HG03439 (cell line): ENCODE results near the gene OCA2.

Source experiments
- ATAC-seq: cut with Tn5 transposase; IDR thresholded peaks from one replicate; pipeline ENCODE4 v1.9.1; 2021; ENCODE audit warnings: mild to moderate bottlenecking, moderate library complexity; ENCODE audit not compliant: unreplicated experiment

OCA2 gene

DNA sequence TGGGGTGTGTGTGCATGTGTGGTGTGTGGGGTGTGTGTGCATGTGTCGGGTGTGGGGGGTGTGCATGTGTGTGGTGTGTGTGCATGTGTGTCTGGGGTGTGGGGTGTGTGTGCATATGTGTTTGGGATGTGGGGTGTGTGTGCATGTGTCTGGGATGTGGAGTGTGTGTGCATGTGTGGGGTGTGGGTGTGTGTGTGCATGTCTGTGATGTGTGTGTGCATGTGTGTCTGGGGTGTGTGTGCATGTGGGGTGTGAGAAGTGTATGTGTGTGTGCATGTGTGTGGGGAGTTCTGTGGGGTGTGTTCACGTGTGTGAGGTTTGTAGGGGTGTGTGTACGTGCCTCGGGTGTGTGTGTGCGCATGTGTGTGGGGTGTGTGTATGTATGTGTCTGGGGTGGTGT, 6.7 kb upstream of the OCA2 start:
- no peak for ATAC-seq

- ATAC-seq: no peak
Observed at GRCh38 chr15:28105224-28105791, 6.2 kb upstream of the OCA2 start.

DNA sequence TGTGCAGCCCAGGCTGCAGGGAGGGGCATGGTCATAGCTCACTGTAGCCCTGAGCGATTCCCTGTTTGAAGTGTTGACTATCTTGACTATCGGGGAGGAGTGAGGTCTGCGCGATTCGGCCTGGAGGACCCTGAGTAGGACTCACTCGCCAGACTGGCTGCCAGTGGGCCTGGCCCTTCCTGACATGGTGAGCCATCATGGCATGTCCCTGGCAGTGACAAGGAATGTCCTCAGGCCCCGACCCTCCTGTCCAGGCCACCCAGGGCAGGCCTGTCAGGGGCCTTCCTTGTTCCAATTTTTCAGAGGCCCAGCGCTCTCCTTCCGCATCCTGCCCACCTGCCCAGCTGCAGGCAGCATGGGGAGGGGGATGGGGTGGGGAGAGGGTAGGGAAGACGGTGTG, 5.2 kb upstream of the OCA2 start:
- no peak for ATAC-seq

DNA sequence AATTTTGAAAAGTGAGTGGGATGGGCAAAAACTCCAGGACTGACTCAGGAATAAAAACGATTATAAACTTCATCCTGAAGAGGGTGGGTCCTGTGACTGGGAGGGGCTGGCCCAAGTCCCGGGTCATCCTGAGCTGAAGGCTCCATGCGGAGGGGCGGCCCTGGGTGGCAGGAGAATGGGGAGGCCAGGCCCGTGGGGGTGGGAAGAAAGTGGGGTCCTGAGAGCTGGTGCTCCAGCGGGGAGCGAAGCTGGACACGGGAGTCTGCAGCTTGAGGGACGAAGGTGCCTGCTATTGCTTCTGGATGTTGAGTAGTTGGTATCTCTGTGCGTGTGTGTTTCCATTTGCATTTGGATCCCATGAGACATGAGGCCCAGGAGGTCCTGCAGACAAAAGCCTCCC, 4.7 kb upstream of the OCA2 start:
- ATAC-seq: no peak

- no peak for ATAC-seq
Observed at GRCh38 chr15:28101983-28102441, 2.9 kb upstream of the OCA2 start.

DNA sequence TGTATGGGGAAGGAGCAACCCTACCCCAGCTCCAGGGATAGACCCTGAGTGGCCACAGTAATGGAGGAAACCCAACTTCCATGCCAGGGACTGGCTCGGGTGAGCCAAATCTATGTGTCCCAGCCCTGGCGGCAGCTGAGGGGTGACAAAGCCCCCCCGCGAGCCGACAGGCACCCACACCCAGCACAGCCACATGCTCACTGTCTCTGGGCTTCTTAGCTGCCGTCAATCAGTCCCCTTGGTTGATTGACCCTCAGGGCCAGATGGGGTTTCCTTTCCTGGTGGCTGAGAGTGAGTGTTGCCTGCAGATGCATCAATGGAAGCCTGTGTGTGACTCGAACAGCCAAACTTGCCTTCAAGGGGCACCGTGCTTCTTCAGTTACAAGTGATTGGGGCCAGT, 2.1 kb upstream of the OCA2 start:
- ATAC-seq: no peak

DNA sequence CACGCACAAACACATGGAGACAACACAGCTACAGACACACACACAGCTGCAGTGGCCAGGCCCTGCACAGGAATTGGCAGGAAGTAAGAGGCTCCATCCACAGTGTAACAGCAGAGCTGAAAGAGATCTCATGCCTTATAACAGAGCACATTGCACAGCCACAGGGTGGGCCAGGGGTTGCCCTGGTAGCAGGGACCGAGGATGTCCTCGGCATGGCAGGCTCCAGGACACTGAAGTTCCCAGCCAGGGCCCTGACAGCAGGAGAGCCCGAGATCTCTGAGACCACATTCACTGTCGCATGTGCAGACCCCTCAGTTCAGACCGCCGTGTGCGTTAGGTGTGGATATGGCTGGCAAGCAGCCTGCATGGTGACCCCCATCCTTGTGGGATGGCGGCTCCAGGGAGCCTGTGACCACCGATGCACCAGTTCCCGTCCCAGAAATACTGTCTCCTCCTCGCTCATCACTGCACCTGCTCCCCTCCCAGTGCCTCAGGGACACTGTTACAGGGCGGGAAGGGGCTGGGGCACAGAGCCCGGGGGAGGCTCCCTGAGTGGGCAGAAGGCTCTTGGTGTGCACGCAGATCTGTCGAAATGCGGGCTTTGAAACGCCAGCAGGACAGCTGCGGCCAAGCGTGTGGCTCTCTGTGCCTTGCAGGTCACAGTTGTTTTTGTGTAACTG, 1.5 kb upstream of the OCA2 start:
- ATAC-seq: no peak

- ATAC-seq: no peak
Observed at GRCh38 chr15:28099555-28100140, 533 bp upstream of the OCA2 start.

DNA sequence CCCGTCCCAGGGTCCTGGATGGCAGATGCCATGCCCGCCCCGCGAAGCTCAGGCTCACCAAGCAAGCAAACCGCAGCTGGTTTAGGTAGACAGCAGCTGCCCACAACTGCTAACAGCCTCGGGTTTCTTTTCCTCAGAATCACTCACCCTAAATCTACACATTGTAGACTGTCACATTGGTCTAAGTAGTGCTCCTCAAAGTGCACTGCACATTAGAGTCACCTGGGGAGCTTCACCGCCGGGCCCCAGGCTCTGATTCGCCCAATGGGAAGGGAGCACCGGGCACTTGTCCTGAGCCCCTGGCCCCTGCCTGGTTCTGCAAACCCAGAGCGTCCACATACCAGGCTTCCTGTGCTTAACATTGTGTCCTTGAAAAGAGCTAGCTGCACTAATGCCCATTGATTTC, 752 bp downstream of the OCA2 start:
- no peak for ATAC-seq

DNA sequence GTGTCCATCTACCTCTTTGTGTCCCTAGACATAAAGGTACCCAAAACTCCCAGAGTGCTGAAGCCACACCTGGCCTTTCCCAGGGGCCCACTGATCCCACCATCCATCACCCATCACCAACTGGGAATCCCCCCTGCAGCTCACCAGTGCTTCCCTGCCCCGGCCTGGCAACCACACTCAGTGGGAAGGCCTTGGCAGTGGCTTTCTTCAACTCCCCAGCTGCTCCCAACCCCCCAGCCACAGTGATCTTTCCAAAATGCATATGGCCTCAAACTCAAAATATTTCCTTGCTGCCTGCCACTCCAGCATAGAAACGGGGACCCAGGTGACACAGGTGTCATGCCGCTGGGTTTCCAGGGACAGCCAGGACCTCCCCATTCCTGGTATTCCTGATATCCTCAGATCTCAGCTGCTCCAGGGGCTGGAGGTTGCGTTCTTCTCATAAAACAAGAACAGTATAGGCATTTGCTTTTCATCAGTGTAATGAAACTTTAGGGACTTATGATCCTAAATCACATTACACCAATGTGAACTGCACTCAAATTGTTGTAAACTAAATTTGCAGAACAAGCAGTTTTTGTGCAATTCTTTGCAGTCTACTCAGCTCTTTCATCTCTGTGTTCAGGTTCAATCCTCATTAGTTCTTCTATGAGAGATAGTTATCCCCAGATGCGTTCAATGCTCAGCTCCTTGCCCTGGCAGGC, 1.3 kb downstream of the OCA2 start:
- no peak for ATAC-seq

GRCh38 chr15:28096670-28097431, 2.3 kb downstream of the OCA2 start:
- ATAC-seq: no peak

- no peak for ATAC-seq
Observed at GRCh38 chr15:28096411-28096669, 2.8 kb downstream of the OCA2 start.

DNA sequence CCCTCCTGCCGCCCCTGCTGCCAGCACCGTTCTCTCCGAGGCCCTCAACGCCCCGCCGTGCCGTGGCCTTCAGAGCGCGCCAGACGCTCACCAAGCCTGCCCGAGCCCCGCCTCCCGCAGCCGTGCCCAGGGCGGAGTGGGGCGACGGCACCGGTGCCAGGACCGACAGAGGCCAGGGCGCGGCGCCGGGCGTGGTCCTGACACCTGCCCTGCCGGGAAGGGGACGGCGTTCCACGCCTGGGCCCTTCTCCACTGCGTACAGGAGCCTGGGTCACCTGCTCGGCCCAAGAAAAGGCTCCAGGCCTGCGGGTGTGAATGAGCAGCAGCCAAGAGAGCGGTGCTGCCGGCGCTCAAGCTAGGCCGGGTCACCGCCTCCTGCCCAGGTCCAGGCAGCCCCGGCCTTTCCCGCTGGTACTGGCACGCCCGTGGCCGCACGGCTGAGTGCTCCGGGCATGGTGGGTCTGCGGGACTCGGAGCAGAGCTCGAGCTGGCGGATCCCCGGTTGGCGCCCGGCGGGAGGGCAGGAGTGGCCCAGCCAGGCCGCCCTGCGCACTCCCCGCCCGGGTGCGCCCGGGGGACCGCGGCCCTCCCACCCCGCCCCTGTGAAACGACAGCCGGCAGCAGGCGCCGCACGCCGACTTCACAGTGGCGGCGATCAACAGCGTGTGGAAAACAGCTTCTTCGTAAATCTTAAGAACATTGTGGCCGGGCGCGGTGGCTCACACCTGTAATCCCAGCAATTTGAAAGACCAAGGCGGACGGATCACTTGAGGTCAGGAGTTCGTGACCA, 4.2 kb downstream of the OCA2 start:
- ATAC-seq: no peak

- no peak for ATAC-seq
Observed at GRCh38 chr15:28093752-28094535, 5.2 kb downstream of the OCA2 start.

DNA sequence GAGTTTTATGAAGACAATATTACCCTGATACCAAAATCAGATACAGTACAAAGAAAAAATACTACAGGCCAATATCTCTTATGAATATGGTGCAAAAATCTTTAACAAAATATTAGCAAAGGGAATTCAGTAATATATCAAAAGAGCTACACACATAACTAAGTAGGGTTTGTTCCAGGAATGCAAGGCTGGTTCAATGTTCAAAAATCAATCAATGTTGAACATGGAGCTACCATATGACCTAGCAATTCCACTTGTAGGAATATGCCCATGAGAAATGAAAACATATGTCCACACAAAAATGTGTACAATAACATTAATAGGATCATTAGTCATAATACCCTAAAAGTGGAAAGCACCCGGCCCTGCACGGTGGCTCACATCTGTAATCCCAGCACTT, 7.8 kb downstream of the OCA2 start:
- no peak for ATAC-seq

DNA sequence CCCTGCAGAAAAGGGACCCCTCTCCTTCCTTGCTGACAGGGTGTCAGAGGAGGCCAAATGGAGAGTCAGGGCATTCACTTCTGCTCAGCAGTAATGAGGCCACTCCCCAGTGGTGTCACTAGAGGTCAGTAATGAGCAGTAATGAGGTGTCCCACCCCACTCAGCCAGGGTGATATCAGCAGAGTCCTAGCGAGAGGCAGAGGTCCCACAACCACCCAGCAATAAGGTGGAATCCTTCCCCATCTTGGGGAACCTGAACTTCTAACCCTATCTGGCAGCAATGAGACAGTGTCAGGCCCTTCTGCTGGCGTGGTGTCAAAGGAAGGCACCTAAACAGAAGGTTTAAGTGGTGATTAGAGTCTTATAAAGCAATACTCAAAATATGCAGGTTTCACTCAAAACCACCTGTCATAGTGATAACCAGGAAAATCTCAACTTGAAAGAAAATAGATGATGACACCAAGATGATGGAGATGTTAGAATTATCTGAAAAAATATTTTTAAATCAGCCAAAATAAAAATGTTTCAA, 12.9 kb downstream of the OCA2 start:
- peak; percentile 88 for ATAC-seq

DNA sequence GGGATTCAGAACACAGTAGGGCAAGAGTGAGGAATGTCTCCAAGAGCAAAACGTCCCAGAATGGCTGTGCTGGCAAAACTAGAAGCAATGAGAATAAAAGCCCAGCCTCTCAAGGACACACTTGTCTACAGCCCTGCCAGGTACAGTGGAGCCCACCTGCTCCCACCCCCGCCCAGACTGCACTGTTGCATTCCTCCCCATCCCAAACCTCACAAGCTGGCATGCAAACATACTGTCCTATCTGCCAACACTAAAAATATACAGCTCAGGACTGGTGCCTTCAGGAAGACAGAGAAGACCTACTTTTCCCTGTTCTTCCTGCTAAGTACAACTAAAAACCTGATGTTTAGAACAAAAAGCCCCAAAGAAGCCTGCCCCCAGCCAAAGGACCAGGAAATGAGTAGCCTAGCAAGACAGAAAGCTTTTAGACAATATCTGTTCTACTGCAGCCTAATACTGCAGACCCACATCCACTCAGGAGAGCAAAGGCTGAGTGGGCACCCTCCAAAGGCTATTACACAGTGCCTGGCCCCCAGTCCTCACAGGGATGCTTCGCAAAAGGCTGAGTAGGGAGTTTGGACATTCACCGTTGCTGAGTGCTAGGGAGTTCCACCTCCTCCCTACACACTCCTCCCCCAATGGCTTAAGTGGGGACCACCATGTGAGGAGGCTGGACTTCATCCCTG, 13.5 kb downstream of the OCA2 start:
- no peak for ATAC-seq

DNA sequence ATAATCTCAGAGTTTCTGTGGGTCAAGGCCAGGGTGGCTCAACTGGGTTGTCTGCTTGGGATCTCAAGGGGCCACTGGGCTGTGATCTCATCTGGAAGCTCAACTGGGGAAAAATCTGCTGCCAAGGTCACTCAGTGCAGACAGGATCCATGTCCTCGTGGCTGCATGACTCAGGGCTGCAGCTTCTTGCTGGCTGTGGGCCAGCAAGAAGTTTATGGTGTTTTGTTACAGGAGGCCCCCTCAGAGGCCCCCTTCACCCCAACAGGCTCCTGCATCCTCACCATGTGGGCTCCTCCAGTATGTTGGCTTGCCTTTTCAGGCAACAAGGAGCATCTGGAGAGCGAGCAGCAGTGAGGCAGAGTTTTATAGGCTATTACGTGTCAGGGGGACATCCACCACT, 14.6 kb downstream of the OCA2 start:
- ATAC-seq: no peak
